Measurements from ENCODE around the gene FBXW4. TPM values are rescaled to one million over a fixed set of nuclear protein-coding genes. Genes with fewer than 3 reads are reported as not detected.

The FBXW4 gene
- total and polyA plus RNA-seq, 10 of the 15 experiments (the other 5 are each of a cell fraction or from before 2014, with no cell fraction given): 5.7 to 42.0 (median 27.5) TPM

GRCh38 chr10:101563007-101563406 lies 132.0 kb downstream of the FBXW4 start (continued):
- TF ChIP-seq SUZ12 (IDR thresholded peaks at IDR 0.05; ENCODE audit: unreplicated experiment) (no peak), HCFC1 (IDR thresholded peaks at IDR 0.05; ENCODE audit: low read length) (no peak), CUX1 (IDR thresholded peaks at IDR 0.05; ENCODE audit: insufficient replicate concordance, low read depth, low read length) (no peak), TCF3 (IDR thresholded peaks at IDR 0.05; ENCODE audit: borderline replicate concordance, insufficient read depth, low read depth, low read length) (no peak), CREB1 (IDR thresholded peaks at IDR 0.05; ENCODE audit: low read depth) (no peak), ZBTB11 (CRISPR knock-in tag; IDR thresholded peaks at IDR 0.05) (no peak), ZNF207 (IDR thresholded peaks at IDR 0.05; ENCODE audit: borderline replicate concordance) (no peak), ESRRA (IDR thresholded peaks at IDR 0.05; ENCODE audit: low read length) (no peak), BCL3 (IDR thresholded peaks at IDR 0.05; ENCODE audit: borderline replicate concordance, insufficient read depth, low read depth, low read length, poor library complexity, severe bottlenecking) (no peak)

All from GM12878 (cell line).